ENCODE measurements around the gene ATP7B. TPM values are rescaled to one million over a fixed set of nuclear protein-coding genes. Genes with fewer than 3 reads are reported as not detected.
"Not testable (repeated sequence)": the region's sequence is repeated elsewhere in the genome, so short reads cannot be mapped to it uniquely, and the experiment has no call there.

ATP7B gene
- polyA plus RNA-seq, 3 donors: 16.2 to 18.6 (median 17.1) TPM

DNA sequence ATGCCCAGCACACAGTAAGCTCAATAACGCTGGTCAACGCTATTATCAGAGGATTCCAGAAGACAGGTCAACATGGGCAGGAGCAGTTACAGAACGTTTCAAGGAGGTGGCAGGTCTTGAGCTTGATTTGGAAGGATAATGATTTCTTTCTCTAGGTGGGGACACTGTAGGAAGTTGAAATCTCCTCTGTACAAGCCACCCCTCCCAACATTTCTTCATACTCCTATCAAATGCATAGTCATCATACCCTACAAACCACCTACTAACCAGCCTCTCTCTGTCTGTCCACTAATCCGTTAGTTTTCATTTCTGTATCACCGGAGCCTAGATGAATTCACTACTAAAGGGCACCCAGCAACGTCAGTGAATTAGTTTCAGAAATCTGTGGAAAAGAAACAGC is 1.3 kb downstream of the ATP7B start:
- no peak for DNase-seq (ENCODE audit: low read depth in 3 of 3, low spot score in 2 of 3)

DNA sequence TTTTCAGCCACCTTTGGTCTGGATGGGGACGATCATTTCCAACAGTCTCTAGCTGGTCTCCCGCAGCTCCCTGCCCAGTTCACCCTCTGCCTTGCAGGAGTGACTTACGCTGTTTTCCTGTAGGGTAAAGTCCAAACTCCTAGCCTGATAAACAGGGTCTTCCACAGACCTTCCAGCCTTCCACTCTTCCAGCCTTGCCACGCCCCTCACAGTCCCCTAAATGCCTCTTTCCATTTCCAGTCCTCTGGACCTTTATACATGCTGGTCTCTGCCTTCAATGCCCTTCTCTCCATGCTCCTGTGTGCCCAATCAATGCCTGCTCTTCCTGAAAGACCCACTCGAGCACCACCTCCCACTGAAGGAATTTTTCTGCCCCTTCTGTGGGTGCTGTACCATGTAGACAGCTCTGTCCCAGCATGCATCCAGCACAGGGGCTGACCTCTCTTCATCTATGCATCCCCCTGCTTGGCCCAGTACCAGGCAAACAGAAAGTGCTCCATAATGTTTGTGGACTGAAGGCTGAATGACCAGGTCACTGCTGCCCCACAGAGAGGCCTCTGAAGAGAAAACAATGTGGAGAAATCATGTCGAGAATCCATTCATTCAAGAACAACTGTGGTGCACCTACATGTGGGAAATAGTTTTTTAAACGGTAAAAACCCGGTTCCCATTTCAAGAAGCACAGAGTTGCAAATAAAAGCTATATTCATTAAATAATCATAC is 4.6 kb downstream of the ATP7B start:
- no peak for DNase-seq (ENCODE audit: low read depth in 3 of 3, low spot score in 2 of 3)

DNA sequence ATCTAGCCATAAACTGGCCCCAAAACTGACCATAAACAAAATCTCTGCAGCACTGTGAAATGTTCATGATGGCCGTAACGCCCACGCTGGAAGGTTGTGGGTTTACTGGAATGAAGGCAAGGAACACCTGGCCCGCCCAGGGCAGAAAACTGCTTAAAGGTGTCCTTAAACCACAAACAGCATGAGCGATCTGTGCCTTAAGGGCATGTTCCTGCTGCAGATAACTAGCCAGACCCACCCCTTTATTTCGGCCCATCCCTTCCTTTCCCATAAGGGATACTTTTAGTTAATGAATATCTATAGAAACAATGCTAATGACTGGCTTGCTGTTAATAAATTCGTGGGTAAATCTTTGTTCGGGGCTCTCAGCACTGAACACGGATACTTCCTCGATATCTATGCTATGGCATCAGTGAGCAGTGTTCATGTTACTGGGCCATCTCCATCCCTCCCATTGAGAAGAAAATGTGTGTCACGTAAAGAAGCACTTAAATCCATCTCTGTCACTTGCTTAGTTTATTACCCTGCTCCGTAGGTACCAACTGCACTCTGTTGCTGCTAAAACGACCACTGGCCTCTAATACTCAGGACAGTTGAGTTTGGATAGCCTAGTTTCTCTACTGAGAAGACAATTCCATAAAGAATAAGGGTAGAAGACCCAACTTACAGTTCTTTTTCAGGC is 5.3 kb downstream of the ATP7B start:
- DNase-seq (ENCODE audit: low read depth in 3 of 3, low spot score in 2 of 3): no peak

DNA sequence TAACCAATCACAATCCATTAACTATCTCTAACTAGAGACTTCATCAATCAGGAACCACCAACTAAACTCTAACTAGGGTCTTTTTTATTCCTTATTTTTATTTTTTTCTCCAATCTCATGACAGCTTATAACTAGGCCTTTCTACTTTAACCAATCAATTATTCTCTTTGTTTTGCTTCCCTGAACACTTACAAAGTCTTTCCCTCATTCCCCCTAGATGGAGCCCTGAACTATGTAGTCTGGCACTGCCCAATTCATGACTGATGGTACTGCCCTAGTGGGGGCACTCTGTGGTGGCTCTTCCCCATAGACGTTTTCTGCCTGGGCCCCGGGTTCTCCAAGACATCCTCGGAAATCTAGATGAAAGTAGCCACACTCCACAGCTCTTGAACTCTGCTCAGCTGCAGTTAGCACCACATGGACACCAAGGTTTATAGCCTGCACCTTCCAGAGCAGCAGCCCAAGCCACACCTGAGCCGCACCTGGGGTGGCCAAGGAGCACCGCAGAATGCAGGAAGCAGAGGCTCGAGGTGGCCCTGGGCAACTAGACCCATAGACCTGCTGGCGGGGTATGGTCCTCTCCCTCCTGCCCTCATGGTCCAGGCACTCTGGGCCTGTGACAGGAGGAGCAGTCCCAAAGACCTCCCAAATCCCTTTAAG is 6.6 kb downstream of the ATP7B start:
- DNase-seq (ENCODE audit: low read depth in 3 of 3, low spot score in 2 of 3): no peak

DNA sequence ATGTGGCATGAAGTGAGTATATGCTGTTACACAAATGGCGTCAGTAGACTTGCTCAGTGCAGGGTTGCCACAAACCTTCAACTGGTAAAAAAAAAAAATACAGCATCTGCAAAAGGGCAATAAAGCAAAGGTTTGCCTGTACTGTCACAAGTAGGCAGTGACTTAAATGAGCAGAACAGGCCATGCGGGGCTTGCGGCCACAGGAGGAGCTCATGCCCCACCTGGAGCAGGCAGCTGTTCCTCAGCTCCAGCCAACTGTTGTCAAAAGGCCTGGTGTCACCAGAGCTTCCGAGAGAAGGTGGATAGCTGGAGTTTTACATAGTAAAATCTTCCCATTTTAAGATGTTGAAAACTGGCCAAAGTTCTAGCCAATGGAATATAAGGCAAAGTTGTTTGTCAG is 7.7 kb downstream of the ATP7B start:
- no peak for DNase-seq (ENCODE audit: low read depth in 3 of 3, low spot score in 2 of 3)

DNA sequence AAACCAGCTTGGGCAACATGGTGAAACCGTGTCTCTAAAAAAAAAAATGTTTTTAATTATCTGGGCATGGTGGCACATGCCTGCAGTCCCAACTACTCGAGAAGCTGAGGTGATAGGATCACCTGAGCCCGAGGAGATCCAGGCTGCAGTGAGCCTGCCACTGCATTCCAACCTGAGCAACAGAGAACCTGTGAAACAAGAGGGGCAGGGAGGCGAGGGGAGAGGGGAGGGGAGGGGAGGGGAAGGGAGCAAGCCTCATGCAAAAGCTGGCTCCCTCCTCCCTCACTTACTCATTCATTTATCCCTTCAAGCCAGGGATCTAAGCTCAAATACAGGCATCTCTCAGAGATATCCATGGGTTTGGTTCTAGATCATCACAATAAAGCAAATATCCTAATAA is 8.9 kb downstream of the ATP7B start:
- no peak for DNase-seq (ENCODE audit: low read depth in 3 of 3, low spot score in 2 of 3)

DNA sequence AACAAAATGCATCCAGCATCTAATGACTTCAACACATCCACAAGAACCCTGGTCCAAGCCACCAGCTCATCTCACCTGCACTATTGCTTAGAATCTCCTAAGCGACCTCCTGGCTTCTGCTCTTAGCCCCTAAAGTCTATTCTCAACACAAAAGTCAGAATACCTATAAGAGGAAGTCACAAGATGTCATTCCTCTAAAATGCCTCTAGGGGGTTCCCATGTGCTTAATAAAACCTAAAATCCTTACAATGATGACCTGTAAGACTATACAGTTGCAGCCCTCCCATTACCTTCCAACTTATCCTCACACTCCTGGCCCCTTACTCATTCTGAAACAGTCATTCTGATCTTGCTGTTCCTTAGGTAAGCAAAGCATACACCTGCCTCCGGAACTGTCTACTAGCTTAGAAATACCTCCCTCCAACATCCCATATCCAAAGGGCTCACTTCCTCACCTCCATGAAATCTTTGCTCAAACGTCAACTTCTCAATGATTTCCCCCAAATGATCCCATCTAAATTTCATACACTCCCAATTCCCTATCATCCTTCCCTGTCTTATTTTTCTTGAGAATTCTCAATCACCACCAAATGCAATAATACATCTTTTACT is 10.0 kb downstream of the ATP7B start:
- no peak for DNase-seq (ENCODE audit: low read depth in 3 of 3, low spot score in 2 of 3)

DNA sequence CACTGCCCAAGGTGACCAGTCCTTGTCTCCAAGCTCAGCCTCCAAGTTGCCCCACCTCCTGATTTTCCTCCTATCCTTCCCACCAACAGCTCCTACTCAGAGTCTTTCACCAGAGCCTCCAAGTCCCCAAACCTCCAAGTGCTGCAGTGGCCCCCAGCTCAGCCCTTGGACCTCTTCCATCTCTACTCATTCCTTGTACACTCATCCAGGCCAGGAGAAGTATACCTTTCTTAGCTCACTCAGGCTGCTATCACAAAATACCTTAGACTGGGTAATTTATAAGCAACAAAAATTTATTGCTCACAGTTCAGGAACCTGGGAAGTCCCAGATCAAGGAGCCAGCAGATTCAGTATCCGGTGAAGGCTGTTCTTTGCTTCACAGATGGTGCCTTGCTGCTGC is 11.3 kb downstream of the ATP7B start:
- DNase-seq (ENCODE audit: low read depth in 3 of 3, low spot score in 2 of 3): no peak

DNA sequence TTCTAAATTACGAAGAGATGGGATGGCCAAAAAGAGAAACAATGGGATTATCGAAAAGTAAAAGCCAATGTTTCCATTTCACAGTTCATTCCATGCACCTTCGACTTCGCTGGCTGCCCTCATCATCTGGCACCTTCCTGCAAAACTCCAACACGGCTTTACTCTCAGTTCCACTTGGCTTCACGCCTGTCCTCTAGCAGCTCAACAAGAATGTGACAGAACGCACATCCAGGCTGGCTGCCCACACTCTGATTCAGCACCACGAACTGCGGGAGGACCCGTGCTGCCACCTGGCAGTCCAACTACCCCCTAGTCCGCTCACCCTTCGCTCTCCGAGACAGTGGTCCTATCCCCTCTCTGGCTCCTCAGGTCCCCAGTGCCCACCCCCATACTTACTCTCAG is 11.7 kb downstream of the ATP7B start:
- DNase-seq (ENCODE audit: low read depth in 3 of 3, low spot score in 2 of 3): no peak

DNA sequence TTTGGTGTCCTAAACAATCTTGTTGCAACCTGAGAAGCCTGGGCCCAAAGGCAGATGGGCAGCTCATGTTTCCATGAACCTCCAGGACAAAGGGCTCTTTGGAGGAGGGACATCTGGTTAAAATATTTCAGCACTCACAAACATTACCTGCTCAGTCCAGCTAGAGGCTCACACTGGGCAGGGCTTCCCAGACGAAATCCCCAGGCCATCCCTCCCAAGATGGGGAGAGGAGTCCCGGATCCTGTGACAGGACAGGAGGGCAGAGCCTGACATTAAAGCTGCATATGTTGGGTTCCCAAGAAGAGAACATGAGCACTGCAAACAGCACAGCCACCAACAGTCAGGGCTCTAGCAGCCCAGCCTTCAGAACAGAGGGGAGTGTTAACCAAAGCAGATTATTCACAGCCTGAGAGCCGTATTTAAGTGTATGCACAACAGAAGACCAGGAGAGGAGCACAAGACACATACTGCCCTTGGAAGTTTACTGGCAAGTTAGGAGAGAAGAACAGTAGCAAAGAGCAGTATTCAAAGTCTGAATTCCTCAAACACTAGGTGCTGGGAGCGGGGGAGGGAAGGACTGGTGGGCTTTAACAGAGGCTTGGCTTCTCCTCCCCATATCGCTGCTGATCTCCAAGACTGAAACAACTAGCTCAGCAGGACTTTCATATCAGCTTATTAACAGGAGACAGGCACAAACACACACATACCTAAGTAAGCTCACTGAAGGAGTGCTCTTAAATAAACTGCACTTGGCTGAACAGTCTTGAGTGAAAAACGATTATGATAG is 12.3 kb downstream of the ATP7B start:
- no peak for DNase-seq (ENCODE audit: low read depth in 3 of 3, low spot score in 2 of 3)

DNA sequence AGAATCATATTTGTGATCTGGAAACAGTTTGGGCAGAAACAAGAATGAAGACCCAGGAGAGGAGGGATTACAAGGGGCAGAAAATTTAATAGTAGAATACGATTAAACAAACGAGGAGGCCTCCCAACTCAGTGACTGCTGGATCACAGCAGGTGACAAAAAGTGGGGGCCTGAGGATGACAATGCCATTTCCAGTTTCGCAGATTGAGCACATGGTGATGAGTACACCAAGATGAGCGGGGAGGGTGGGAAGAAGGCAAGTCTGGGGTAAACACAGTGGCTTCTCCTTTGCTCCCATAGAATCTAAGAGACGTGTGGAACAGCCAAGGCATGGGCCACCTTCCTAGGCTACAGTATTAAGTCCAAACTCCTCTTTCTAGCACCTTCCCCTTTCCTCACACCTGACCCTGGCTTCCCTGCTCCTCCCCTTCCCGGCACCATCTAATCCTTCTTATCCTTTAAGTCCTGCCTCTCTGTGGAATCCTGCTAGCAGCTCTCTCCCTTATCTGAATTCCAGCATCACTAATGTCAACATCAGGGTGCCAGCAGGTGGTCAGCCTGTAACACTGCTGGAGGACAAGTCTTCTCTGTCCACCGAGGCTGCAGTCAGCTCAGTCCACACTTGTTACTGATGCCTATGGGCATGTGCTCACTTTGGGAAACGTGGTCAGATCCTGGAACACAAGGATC is 13.5 kb downstream of the ATP7B start:
- DNase-seq (ENCODE audit: low read depth in 3 of 3, low spot score in 2 of 3): no peak

DNA sequence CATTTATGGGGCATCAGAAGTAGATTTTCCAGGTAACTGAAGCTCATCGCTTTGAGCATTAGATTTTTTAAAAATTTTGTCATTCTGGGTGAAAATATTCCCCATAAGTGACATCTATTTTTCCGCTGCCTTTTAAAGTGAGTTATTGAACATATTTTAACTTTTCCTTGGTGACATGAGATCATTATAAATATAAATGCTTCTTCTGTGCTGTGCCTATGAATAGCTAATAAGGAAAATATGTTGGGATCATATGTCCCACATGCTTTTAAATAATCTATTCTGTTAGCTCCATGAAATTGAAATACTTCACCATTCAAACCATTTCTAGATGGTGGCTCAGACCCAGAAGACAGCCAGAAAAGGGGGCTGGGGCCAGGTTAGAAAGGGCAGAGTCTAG is 14.1 kb downstream of the ATP7B start:
- DNase-seq (ENCODE audit: low read depth in 3 of 3, low spot score in 2 of 3): no peak

DNA sequence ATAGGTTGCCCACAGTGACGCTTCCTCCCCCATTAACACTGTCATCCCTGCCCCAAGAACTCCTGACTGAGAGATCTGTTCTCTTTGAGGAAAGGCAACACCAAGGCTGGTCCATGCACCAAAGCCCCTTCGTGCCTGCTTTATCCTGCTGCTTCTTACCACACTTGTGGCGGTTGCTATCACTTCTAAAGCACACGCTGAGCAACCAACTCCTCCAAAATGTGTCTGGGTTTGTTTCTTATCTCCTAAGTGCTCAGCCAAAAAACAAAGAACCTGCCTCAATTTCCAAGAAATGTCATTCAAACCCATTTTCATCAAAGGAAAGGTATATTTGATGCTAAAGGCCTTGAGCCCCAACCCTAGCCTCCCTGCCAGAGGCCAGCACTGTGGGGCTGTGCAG is 14.6 kb downstream of the ATP7B start:
- no peak for DNase-seq (ENCODE audit: low read depth in 3 of 3, low spot score in 2 of 3)

DNA sequence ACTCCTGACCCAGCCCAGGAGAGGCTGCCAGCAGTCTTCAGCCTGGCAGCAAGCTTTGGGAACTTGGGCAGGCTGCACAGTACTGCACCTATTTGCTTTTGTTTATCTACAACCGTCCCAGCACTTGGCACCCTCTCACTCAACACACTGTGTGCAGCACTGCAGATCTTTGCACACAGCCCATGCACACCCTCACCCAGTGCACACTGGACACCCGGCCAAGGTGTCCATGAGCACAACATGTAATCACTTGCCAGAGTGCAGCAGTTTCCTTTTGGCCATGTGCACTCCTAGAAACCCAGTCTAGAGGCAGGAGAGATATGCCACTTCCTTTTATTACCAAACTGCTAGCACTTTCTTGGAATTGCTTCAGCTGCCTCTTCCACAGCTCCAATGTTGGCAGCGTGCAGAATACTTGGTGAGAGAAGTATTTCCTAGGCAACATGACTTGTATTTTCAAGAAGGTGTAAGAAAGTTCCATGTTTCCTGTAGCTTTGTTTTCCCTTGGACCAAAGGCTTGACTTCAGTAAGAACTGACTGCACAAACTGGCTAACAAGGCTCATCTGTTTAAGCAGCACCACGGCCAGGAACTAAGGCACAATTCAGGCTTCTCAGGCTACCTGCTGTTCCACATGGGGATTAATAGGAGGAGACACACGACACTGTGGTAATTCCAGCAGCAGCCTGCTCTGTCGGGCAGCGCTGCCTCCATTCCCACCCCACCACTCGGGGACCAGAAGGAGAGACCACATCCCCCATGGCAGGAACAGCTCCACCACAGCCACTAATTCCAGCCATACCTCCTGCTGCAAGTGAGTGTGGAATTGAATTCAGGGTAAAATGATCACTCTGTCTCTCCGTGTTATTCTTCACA is 15.3 kb downstream of the ATP7B start:
- DNase-seq (ENCODE audit: low read depth in 3 of 3, low spot score in 2 of 3): no peak

DNA sequence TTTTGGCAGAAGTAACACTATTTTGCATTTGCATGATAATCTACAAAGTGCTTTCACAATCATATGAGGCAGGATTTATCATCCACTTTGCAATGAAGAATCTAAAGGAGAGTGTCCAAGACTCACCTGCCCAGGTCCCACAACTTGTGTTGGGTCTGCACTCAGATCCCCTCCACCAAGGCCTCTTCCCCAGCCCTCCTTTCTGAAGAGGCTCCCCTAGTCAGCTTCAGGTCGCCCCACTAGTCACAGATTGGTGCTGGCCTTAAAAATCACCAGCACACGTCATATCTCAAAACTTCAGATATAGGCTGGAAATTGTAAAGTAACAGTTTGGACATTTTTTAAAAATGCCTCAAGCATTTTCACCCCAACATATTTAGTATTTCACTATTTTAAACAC is 17.5 kb downstream of the ATP7B start:
- DNase-seq (ENCODE audit: low read depth in 3 of 3, low spot score in 2 of 3): no peak

DNA sequence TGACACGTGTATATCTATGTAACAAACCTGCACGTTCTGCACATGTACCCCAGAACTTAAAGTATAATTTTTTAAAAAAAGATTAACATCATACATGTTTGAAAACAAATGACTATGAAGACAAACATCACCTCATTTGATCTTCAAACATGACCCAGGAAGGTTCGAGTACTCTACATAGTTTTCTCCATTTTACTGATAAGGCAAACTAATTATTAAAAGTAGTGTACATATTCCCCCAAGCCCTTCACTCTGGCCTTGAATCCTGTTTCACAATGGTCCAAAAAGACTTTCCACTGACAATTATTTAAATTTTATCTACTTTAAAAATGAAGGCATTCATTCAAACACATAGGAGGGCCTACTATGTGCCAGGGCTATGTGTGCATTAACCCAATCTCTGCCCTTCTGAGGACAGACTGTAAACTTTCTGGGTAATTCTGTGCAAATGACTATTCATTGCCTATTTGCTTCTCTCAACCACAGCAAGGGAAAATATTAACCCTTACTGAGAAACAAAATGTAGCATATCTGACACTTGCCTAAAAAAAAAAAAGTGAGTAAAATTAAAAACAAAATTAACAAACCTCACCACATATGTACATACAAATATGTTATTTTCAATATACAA is 22.1 kb downstream of the ATP7B start:
- DNase-seq (ENCODE audit: low read depth in 3 of 3, low spot score in 2 of 3): no peak

DNA sequence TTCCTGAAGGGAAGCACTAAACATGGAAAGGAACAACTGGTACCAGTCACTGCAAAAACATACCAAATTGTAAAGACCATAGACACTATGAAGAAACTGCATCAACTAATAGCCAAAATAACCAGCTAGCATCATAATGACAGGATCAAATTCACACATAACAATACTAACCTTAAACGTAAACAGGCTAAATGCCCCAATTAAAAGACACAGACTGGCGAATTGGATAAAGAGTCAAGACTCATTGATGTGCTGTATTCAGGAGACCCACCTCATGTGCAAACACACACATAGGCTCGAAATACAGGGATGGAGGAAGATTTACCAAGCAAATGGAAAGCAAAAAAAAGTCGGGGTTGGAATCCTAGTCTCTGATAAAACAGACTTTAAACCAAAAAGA is 26.3 kb downstream of the ATP7B start:
- DNase-seq (ENCODE audit: low read depth in 3 of 3, low spot score in 2 of 3): not testable (repeated sequence)

DNA sequence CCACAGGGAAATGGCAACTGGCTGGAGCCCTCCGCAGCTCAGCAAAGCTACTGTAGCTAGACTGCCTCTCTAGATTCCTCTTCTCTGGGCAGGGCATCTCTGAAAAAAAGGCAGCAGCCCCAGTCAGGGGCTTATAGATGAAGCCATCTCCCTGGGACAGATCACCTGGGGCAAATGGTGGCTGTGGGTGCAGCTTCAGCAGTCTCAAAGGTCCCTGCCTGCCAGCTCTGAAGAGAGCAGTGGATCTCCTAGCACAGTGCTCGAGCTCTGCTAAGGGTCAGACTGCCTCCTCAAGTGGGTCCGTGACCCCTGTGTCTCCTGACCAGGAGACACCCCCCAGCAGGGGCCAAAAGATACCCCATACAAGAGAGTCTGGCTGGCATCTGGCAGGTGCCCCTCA is 28.0 kb downstream of the ATP7B start:
- not testable (repeated sequence) for DNase-seq (ENCODE audit: low read depth in 3 of 3, low spot score in 2 of 3)

DNA sequence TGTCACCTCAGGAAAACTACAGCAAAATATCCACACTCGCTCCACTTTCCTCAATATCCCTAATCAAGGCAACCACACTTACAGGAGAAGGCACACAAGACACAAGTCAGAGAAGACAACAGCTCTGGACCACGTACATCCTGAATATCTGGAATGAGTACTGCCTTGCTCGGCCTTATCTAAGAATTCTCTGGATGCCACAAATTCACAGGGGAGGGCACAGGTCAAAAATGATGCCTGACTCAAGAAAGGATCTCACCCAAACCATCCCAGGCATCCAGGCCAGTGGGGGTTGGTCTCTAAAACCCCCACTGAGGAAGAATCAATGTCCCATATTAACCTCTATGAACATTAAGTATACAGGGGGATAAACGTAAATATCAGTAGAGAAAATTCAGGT is 29.9 kb downstream of the ATP7B start:
- DNase-seq (ENCODE audit: low read depth in 3 of 3, low spot score in 2 of 3): no peak

Measured in right renal cortex interstitium (tissue), 3 donors.